CD14-positive monocyte (primary cell): ENCODE measurements around the gene SF3A2. TPM values are rescaled to one million over a fixed set of nuclear protein-coding genes. Genes with fewer than 3 reads are reported as not detected.

Source experiments
- DNase-seq, 3 donors: peaks; one replicate each; pipeline ENCODE4 v3.0.0-alpha.2; 2011 to 2022
- H2AFZ ChIP-seq: 2 replicates; pipeline ENCODE4 v1.6.0; 2012; ENCODE audit warnings: mild to moderate bottlenecking, low read depth, low read length, inconsistent platforms; ENCODE audit not compliant: insufficient read depth, poor library complexity, severe bottlenecking
- H3K27ac ChIP-seq, 2 donors: 1 replicate in 1 of 2; 2 replicates in 1 of 2; pipeline ENCODE4 v1.5.1; 2012 to 2013; ENCODE audit warnings: low read length in 2 of 2, control low read depth in 1 of 2, inconsistent platforms in 1 of 2, low read depth in 1 of 2, mild to moderate bottlenecking in 1 of 2
- H3K27me3 ChIP-seq, 2 donors: one replicate each; pipeline versions ENCODE4 v1.6.0 to v1.6.1; 2011 to 2013; ENCODE audit warnings: low read length in 2 of 2; ENCODE audit not compliant: control insufficient read depth in 2 of 2, insufficient read depth in 2 of 2
- H3K36me3 ChIP-seq, 2 donors: replicated peaks in 1 of 2; 1 replicate in 1 of 2; 2 replicates in 1 of 2; pipeline versions ENCODE4 v1.5.1 to v1.6.1; 2012 to 2013; ENCODE audit warnings: low read length in 2 of 2, control low read depth in 1 of 2, inconsistent platforms in 1 of 2, mild to moderate bottlenecking in 1 of 2; ENCODE audit not compliant: insufficient read depth in 2 of 2, control insufficient read depth in 1 of 2
- H3K4me1 ChIP-seq, 2 donors: 1 replicate in 1 of 2; 2 replicates in 1 of 2; pipeline versions ENCODE4 v1.5.1 to v1.6.1; 2012 to 2013; ENCODE audit warnings: low read length in 2 of 2, control low read depth in 1 of 2, inconsistent platforms in 1 of 2, mild to moderate bottlenecking in 1 of 2, moderate library complexity in 1 of 2; ENCODE audit not compliant: insufficient read depth in 2 of 2, control insufficient read depth in 1 of 2
- H3K4me2 ChIP-seq: replicated peaks from 2 replicates; pipeline ENCODE3; 2012; ENCODE audit warnings: low read length, moderate library complexity, mild to moderate bottlenecking; ENCODE audit not compliant: poor library complexity, severe bottlenecking; ENCODE audit errors: extremely low read depth
- H3K4me3 ChIP-seq, 3 experiments: fragments of 200-600 bp in 1 of 3; sonication (generic) in 1 of 3; replicated peaks in 1 of 3; 1 replicate in 2 of 3; 2 replicates in 1 of 3; pipeline ENCODE4 v1.5.1; 2011 to 2013; ENCODE audit warnings: low read length in 3 of 3, mild to moderate bottlenecking in 3 of 3, control low read depth in 2 of 3, low read depth in 2 of 3, inconsistent platforms in 1 of 3, moderate library complexity in 1 of 3
- H3K79me2 ChIP-seq: 2 replicates; pipeline ENCODE4 v1.6.0; 2012; ENCODE audit warnings: mild to moderate bottlenecking, control low read depth, inconsistent platforms, low read length, moderate library complexity; ENCODE audit not compliant: insufficient read depth
- H3K9ac ChIP-seq: 2 replicates; pipeline ENCODE4 v1.6.0; 2017; ENCODE audit warnings: low read length, mild to moderate bottlenecking; ENCODE audit not compliant: insufficient read depth, poor library complexity, severe bottlenecking
- H3K9me3 ChIP-seq, 2 donors: replicated peaks in 1 of 2; 1 replicate in 1 of 2; 2 replicates in 1 of 2; pipeline versions ENCODE4 v1.5.1 to v1.6.1; 2012 to 2013; ENCODE audit warnings: low read length in 2 of 2, control low read depth in 1 of 2; ENCODE audit not compliant: control insufficient read depth in 1 of 2, insufficient read depth in 1 of 2
- H4K20me1 ChIP-seq: 2 replicates; pipeline ENCODE4 v1.6.0; 2012; ENCODE audit warnings: mild to moderate bottlenecking, low read length, control low read depth, moderate library complexity; ENCODE audit not compliant: insufficient read depth
- H3K27ac Mint-ChIP-seq, 7 donors: one replicate each; pipeline ENCODE4 v1.8.0; 2020; ENCODE audit warnings: mild to moderate bottlenecking in 7 of 7, mixed read lengths in 7 of 7, moderate library complexity in 6 of 7, inconsistent platforms in 2 of 7
- H3K27me3 Mint-ChIP-seq, 3 donors: one replicate each; pipeline ENCODE4 v1.8.0; 2021 to 2022; ENCODE audit warnings: low read depth in 3 of 3, mild to moderate bottlenecking in 3 of 3, mixed read lengths in 3 of 3, moderate library complexity in 3 of 3, inconsistent platforms in 1 of 3
- H3K36me3 Mint-ChIP-seq, 2 donors: one replicate each; pipeline ENCODE4 v1.8.0; 2020; ENCODE audit warnings: mixed read lengths in 2 of 2, inconsistent platforms in 1 of 2, mild to moderate bottlenecking in 1 of 2
- H3K4me1 Mint-ChIP-seq: one replicate; pipeline ENCODE4 v1.8.0; 2020; ENCODE audit warnings: mild to moderate bottlenecking, mixed read lengths
- H3K4me3 Mint-ChIP-seq, 2 donors: one replicate each; pipeline ENCODE4 v1.8.0; 2020; ENCODE audit warnings: mild to moderate bottlenecking in 2 of 2, mixed read lengths in 2 of 2, moderate library complexity in 1 of 2
- H3K9me3 Mint-ChIP-seq, 7 donors: one replicate each; pipeline ENCODE4 v1.8.0; 2020 to 2022; ENCODE audit warnings: mixed read lengths in 7 of 7, mild to moderate bottlenecking in 6 of 7, moderate library complexity in 6 of 7, inconsistent platforms in 2 of 7
- WGBS: methylation state at CpG from one replicate; pipeline ENCODE4 v1.1.5; 2013; ENCODE audit warnings: missing lambda C conversion rate; ENCODE audit not compliant: insufficient coverage; 5-methylcytosine and 5-hydroxymethylcytosine counted together
- intact Hi-C, 2 donors: fragments of 100-400 bp; cut with micrococcal nuclease; formaldehyde crosslinking; loops; one replicate each; pipeline versions ENCODE4 v1.15.0 to v1.15.1; 2023
- polyA plus RNA-seq, 3 donors: library from polyadenylated mRNA; depleted of rRNA in 1 of 3; unstranded in 2 of 3; stranded (reverse) in 1 of 3; fragments of 300-500 nt in 2 of 3; fragments of >200 nt in 1 of 3; fragmentation: Illumina TruSeq in 2 of 3; gene quantifications; 1 replicate in 2 of 3; 2 replicates in 1 of 3; pipeline ENCODE4 v1.2.3, GENCODE V29; 2012 to 2021
- TF ChIP-seq, protein P1 (sequence below): fragments of 200-600 bp; IDR thresholded peaks from one replicate; pipeline ENCODE4 v1.8.0; 2022; ENCODE audit warnings: antibody characterized with exemption, mild to moderate bottlenecking

The SF3A2 gene
- polyA plus RNA-seq, 3 donors: 8.0 to 70.8 (median 11.6) TPM

DNA sequence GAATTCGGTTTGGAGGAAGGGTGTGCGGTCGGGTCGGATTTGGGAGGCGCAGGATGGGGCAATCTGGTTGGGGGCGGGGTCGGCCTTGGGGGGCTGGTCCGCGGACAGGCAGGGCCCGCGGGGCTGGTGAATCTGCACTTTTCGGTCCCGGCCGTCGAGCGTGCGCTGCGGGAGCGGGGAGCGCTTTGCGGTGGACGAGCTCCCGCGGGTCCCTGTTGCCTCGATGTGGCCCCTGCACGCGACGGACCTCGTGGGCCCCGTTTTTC lies 33.5 kb downstream of the SF3A2 start:
- peak overlapping the region; percentile 72 to 100 (median 100) for H3K4me3 ChIP-seq
- H3K36me3 ChIP-seq: peaks cover 19 to 24% of the 10 kb centered on the region in 2 donors
- peaks cover 13 to 31% of the 10 kb centered on the region in 2 donors for H3K36me3 Mint-ChIP-seq
- H3K27me3 ChIP-seq: no peaks in the 10 kb centered on the region
- H3K27me3 Mint-ChIP-seq: peaks cover 0 to 5% (median 2%) of the 10 kb centered on the region in 3 donors
- H3K9me3 Mint-ChIP-seq: peaks cover 0 to 7% (median 0%) of the 10 kb centered on the region in 7 donors
- peaks cover 91% of the 10 kb centered on the region for H3K79me2 ChIP-seq
- H3K27ac ChIP-seq: peak overlapping the region; percentile 96
- peaks cover 74 to 79% of the 10 kb centered on the region in 2 donors for H3K4me1 ChIP-seq
- H3K4me3 Mint-ChIP-seq: peak overlapping the region; percentile 92 to 98
- H2AFZ ChIP-seq: no peak overlapping the region
- peak overlapping the region; percentile 94 for H3K4me2 ChIP-seq
- WGBS: under 1% methylated on average over 29 of the region's 30 CpGs
- H4K20me1 ChIP-seq: peaks cover 55% of the 10 kb centered on the region
- TF ChIP-seq, protein P1, sequence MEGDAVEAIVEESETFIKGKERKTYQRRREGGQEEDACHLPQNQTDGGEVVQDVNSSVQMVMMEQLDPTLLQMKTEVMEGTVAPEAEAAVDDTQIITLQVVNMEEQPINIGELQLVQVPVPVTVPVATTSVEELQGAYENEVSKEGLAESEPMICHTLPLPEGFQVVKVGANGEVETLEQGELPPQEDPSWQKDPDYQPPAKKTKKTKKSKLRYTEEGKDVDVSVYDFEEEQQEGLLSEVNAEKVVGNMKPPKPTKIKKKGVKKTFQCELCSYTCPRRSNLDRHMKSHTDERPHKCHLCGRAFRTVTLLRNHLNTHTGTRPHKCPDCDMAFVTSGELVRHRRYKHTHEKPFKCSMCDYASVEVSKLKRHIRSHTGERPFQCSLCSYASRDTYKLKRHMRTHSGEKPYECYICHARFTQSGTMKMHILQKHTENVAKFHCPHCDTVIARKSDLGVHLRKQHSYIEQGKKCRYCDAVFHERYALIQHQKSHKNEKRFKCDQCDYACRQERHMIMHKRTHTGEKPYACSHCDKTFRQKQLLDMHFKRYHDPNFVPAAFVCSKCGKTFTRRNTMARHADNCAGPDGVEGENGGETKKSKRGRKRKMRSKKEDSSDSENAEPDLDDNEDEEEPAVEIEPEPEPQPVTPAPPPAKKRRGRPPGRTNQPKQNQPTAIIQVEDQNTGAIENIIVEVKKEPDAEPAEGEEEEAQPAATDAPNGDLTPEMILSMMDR: no peak
- H3K27ac Mint-ChIP-seq: peak overlapping the region; percentile 87 to 99 (median 95)
- intact Hi-C loops: loop anchor here (2.0 to 10.0 kb wide), 4 partner anchors 57 to 345 kb away; partner anchors contain the start of genes DOT1L (in 1 of the 2), LSM7 (in 1 of the 2) and SPPL2B (in 1 of the 2)
- H3K9ac ChIP-seq: peak overlapping the region; percentile 100
- peak in 2 of 3 donors; percentile 31 to 45 for DNase-seq
- H3K9me3 ChIP-seq: no peaks in the 10 kb centered on the region
- H3K4me1 Mint-ChIP-seq: peaks cover 64% of the 10 kb centered on the region

DNA sequence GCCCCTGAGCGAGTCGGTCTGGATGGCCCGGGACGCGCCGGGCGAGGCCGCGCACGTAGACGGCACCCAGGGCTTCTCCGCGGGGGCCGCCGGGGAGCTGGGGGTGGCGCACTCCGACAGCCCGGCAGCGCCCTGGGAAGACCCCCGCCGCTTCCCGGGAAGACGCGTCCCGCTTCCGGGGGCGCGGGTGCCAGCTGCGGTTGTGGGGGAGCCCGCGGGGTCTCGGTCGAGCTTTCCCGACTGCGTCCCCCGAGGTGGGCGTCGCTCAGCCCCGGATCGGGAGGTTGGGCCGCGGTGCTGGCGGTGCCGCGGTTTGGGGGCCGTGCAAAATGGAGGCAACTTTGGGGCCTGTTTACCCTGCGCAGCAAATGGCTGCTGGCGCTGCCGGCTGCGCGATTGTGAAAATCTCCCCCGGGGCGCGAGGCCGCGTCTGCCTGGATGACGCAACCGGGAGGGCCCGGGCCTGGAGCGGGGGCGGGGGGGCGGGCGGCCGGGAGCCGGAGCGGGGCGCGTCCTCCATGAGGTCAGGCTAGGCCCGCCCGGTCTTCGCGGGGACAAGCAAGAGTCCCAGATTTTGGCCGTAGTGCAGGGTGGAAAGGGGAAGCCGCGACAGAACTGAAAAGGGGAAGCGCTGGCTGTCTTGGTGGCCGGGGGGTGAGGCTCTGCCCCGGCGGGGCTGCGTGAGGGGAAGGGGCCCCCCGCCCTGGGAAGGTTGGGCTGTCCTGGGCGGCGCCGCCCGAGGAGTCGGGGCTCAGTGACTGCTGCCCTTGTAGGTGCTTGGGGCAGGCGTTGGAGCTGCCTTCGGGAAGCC lies 34.0 kb downstream of the SF3A2 start:
- Mint-ChIP-seq H3K4me1 (peaks cover 63% of the 10 kb centered on the region), H3K9me3 (peaks cover 0 to 7% (median 0%) of the 10 kb centered on the region in 7 donors), H3K27me3 (peaks cover 0 to 5% (median 2%) of the 10 kb centered on the region in 3 donors), H3K4me3 (peak overlapping the region; percentile 95 to 98), H3K36me3 (peaks cover 15 to 36% of the 10 kb centered on the region in 2 donors), H3K27ac (peak overlapping the region; percentile 87 to 99 (median 97))
- Histone ChIP-seq H3K4me3 (peak overlapping the region; percentile 72 to 100 (median 100)), H3K9ac (peak overlapping the region; percentile 100), H3K27me3 (no peaks in the 10 kb centered on the region), H3K4me1 (peaks cover 73 to 79% of the 10 kb centered on the region in 2 donors), H2AFZ (no peak overlapping the region), H3K9me3 (no peaks in the 10 kb centered on the region), H3K79me2 (peaks cover 91% of the 10 kb centered on the region), H3K36me3 (peaks cover 22 to 24% of the 10 kb centered on the region in 2 donors), H3K27ac (peak overlapping the region; percentile 96), H4K20me1 (peaks cover 61% of the 10 kb centered on the region), H3K4me2 (peak overlapping the region; percentile 94)
- peak; percentile 95 to 98 (median 97) for DNase-seq
- WGBS: under 1% methylated on average over 86 of the region's 88 CpGs
- TF ChIP-seq, protein P1: no peak
- intact Hi-C loops: loop anchor here (1.0 to 10.0 kb wide), 5 partner anchors 10 to 344 kb away; partner anchors contain the start of genes DOT1L (in 1 of the 2), LSM7 (in 1 of the 2) and SPPL2B (in 1 of the 2)
